ENCODE results near the gene DTHD1.

Gene DTHD1

DNA sequence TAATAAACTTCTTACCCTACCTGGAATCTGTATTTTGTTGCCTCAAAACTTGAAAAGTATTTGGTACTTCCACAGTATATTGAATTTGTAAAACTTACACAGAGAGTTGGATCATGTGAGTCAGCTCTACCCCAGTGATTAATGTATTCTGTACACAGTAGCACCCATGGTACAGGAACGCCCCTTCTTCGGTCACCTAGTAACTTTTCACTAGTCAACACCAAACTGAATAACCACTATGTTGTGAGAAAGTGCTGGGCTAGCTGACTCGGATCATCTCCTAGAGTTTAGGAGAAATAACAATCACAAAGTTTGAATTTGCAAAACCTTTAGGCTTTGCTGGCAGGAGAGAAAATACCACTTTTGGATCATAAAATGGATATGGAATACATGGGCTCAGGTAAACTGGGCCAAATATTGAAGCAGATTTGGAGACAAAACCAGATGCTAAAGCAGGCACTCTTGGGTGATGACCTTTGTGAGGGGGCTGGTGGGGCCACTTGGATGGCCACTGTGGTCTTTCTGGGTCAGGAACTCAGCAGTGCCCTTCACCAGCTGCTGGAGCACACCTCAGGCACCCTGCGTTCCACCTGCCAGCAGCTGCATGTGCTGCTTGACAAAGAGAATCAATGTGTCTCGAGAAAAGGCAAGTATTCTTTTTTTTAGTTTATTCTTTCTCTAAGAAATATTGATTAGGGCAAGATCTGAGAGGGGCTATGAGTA, at the start of gene DTHD1:
DTHD1 (plus strand) TSS at position 233 of the 723 bp plus-strand sequence; CDS start at position 376, 143 bp downstream.
- no peak for DNase-seq

DNA sequence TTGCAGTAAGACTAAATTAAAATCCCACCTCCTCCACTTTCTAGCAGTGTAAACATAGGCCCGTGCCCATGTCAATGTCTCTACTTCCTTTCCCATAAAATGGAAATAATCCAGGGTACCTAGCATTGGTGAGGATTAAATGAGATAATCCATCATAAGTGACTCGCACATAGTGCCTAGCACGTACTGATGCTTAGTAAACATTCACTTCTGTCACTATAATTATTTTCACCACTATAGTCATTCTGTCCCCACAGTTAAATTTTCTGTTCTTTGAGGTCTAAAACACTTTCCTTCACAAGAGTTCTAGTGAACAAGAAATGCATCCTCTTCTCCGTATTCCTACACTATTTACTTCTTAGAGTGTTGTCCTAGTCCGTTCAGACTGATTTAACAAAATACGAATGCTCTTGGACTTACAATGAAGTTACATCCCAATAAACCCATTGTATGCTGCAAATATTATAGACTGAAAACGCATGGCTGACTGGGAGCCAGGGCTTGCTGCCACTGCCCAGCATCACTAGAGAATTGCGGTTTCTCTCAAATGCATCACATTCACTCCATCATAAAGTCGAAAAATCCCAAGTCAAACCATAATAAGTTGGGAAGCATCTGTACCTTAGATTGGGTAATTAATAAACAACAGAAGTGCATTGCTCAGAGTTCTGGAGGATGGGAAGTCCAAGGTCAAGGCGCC, 47.7 kb upstream of the DTHD1 start:
- DNase-seq, result no peak

DNA sequence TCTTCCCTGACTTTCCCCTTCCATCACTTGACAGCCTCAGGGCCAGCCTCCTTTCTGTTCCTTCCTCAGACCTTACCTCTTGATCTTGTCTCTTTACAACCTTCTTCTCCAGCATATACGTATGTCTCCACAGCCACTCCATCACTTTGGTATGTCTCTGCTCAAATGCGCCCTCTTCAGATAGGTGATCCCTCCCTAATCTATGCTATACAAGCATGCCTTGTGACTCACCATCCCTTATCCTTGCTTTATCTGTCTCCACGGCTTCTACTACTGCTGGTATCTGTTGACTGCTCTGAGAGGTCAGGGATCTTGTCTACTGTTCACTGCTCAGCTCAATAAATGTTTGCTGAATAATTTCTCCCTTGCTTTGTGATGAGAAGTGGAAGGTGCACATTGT, 46.1 kb upstream of the DTHD1 start:
- DNase-seq, result no peak

DNA sequence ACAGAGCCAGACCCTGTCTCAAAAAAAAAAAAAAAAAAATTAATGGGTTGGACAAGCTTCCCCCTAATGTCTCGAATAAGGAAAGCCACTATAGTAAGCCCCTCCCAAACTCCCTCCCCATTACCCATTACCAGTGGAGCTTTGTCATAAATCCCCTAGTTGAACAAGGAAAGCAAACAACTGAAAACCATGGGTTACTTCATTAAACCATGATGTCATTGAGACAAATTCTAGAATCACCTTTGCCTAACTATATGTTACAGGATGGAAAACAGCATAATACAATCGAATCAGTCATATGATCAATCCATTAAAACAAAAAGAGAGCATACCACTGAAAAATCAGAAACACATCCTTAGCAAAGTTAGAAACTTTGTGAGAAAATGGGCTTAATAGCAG, 45.3 kb upstream of the DTHD1 start:
- no peak for DNase-seq

DNA sequence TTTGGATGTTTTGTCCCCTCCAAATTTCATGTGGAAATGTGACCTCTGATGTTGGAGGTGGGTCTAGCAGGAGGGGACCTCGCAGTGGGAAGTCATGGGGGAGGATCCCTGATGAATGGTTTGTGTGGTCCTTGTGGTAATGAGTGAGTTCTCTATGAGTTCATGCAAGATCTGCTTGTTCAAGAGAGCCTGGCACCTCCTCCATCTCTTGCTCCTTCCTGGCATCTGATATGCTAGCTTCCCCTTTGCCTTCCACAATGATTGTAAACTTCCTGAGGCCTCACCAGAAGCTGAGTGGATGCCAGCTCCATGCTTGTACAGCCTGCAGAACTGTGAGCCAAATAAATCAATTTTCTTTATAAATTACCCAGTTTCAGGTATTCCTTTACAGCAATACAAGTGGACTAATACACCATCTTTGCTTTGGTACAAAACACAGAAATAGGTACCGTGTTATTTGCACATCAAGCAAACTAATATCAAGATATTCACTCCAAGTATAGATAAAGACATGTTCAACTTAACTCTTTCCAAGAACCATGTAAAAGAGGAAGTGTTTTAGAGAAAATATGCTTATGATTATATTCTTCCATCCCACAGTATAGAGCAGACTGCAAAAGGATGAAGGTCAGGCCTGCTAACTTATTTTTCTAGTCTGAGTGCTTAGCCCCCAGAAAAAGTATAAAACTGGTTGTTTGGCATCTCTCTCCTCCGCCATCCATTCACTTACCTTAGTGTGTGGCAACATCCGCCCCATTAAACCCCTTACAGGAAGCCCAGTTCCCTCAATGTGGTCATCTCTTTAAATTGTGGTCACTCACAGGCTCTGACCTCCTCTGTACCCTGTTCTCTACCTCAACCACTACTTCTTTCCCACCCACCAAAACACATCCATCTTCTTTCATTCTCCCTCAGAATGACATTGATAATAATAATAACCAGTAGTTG, 43.8 kb upstream of the DTHD1 start:
- DNase-seq, result no peak

DNA sequence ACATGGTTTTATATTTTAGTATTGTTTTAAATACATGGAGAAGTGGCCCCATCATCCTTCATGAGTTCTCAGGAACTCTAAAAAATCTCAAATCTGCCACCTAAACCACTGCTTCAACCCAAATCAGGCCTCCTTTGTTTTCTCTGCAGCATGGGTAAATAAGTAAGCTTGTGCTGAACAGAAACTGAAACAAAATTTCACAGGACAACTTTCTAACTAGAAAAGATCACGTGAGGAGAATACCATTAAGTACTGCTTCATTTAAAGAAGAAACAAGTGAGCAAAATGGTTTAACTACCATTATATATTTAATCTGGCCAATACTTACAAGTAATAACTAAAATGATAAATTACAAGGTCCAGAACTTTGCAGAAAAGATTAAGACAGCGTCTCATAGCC, 39.6 kb upstream of the DTHD1 start:
- no peak for DNase-seq

DNA sequence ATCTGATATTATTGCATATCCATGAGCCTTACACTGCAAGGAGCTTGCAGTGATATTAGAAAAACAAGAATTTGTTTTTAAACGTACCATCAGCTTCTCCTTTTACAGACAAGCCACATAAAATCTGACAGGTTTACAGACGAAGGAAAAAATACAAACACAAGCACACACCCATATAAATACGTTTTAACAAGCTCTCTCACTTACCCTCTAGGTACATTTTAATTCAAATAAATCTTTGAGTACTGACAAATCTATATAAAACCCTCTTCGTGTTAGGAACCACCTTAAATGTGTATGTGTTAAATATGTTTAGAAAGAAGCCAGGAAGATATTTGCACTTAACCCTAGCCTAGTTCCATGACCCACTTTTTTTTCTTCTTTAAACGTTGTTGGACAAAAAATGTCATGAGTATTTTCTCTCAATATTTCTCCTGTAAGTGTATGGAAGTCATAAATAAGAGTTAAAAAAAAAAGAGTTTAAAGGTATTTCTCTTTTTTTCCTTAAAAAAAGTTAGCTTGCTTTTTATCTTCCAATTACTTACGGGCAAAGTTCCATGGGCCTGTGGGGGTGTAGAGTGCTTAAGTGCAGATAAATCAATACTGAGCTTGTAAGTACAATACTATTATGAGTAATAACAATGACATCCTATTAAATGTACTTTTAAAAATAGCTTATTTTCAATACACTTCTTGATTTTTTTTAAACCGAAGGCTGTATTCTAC, 38.6 kb upstream of the DTHD1 start:
- no peak for DNase-seq

DNA sequence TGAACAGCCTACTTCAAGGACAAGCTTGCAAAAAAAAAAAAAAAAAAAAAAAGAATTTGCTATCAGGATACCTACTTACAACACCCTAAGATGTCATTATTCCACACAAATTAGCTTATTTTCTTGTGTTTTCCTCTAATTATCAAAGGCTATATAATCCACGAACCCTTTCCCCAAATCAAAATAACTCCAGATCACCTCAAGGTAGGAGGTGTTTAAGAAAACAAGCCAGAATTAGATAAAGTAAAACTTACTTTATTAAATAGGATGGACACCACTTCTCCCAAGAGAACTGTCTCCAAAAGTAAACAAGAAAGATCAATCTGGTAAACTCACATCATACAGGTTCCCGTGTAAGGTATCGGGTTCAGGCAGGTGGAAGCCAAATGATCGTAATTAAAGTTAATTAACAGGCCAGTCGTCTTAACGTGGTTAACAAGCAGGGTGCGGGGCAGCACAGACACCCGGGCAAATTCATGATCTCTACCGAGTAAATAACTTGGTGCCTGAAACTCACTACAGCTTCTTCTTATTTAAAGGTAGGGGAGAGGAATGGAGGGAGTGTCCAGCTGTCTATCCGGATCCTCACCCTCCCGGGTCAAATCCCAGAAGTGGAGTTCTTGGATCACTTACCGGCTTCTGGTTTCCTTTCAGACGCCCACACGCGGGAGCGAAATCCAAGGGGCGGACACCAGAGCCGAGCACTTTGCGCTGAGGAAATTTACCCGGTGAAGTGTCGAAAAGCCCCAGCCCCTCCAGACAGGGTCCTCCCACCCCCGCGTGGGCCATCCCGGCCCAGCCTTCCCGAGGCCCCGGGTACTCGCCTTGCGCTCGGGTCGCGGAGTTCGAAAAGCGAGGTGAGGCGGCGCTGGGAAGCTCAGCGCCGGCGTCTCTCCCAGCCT, 37.8 kb upstream of the DTHD1 start:
- no peak for DNase-seq

DNA sequence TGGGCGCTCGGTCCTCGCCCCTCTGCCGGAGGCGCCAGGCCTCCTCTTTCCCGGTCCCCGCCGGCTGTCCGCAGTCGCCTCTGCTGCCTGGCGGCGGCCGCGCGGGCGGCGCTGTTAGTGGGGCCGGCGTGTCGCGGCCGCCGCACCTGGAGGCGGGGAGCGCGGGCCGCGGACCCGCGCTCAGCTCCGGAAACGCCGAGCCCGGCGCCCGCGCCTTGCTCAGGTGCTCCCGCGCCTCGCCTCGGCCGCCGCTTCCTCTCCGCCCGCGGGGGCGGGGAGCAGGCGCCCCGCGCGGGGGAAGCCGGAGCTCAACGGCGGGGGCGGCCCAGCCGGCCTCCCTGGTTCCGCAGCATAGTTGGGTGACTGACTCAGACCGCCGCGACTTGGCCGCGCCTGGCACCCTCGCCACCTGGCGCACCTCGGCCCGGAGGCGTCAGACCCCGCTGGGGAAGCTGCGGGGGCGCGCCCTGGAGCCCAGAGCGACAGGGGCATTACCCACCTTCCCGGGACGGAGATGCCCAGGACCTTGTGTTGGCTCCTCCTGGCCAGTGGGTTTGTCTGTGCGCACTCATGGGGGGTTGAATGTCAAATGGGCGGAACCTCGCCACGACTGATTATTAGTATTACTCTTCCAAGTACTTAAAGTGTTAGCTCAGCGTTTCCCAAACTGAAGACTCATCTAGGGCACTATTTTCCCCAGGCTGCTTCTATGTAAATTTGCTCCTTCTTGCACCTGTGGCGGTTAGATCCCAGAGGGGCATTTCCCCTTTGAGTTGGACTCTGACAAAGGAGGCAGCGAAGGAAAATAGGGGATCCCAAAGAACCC, 36.9 kb upstream of the DTHD1 start, which contains the start of gene ARAP2:
ARAP2 (minus strand) TSS at position 258 of the 826 bp plus-strand sequence. CDS start 15,028 bp downstream, outside the sequence.
- no peak for DNase-seq

DNA sequence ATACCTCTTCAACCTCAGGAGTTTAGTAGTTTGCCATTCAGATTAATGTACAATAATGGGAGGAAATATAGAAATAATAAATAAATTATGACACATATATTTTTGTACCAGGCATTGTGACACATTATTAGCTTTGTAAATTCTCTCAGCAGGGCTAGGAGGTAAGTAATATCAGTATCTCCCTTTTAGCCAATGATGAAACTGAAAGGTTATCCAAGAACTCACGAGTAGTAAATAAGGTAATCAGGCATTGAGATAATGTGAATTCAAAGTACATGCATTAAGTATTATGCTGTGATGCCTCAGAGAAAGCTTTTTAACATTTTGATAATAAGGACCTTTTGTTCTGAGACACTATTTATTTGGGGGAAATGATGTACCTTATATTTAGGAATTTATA, 31.8 kb upstream of the DTHD1 start:
- DNase-seq, result no peak

DNA sequence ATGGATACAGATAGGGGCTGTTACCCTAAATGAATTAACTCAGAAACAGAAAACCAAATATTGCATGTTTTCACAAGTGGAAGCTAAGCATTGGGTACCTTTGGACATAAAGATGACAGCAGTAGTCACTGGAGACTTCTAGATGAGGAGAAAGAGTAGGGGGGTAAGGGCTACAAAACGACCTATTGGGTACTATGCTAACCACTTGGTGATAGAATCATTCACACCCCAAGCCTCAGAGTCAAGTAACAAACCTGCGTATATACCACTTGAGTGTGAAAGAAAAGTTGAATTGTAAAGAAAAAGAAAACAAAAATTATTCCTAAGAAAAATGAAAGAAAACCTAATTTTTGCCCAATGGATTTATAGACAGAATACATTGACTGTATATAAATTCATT, 29.4 kb upstream of the DTHD1 start:
- no peak for DNase-seq

DNA sequence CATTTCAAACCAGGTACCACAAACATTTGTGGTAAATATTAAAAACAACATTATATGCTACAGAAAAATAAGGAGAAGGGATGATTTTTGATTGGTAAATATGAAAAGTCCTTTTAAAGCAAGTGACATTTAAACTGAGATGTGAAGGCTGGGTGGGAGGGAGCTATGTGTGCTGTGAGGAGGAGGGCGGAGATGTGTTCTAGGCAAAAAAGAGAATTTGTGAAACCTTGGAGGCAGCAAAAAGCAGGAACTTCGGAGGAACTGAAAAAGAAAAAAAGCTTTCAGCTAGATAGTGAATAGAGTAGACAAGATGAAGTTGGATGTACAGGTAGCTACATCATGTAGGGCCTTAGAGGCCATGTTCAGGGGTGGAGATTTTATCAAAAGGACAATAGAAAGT, 27.0 kb upstream of the DTHD1 start:
- DNase-seq, result no peak

DNA sequence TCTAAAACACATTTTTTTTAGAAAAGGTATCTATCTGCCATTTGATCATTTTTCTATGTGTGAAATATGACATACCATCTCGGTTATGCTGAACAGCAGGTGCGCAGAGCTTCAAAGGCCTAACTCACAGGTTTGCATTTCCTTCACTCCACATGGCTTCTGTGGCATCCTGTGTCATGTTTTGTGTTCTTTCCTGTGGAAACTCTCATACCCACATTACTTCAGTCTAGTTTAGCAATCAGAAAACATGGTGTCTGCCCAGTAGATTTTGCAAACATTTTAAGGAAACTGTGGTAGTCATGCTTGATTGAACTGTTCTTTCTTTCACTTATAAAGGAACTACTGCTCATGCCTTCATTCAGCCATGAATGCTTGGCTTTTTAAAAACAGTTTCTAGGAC, 25.8 kb upstream of the DTHD1 start:
- DNase-seq, result no peak

DNA sequence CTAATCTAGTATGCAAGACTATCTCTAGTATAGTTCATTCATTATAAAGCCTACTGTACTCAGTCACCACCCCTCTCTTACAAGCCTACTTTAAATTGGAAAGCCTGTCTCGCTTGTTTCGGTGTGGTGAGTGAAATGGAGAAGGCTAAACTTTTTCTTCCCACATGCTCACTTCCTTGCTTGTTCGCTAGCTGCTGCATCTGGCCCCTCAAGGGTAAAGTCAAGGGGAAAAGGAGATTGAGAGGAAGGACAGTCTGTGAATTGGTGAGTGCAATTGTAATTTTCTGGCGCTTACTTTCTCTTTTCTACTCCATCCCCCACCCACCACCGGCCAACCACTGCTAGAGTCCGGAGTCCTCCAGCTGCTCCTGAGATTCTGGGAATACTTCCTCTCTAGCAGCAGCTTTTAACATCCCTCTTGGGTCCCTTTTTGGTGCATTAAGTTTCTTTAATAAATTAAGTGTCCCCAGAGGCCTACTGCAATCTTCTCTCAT, 25.0 kb upstream of the DTHD1 start:
- no peak for DNase-seq

DNA sequence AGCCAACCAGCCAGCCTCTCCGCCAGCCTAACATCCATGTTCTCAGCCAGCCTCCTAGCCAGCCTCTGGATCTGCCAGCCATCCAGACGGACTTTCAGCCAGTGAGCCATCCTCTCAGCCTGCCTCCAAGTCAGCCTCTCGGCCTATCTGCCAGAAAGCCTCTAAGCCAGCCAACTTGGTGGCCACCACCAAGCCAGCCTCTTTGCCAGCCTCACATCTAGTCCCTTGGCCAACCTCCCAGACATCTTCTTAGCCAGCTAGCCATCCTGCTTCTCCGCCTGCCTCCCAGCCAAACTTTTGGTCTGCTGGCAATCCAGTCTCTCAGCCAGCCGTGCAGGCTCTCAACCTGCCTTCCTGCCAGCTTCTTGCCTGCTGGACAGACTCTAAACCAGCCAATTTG, 20.7 kb upstream of the DTHD1 start:
- DNase-seq, result no peak

DNA sequence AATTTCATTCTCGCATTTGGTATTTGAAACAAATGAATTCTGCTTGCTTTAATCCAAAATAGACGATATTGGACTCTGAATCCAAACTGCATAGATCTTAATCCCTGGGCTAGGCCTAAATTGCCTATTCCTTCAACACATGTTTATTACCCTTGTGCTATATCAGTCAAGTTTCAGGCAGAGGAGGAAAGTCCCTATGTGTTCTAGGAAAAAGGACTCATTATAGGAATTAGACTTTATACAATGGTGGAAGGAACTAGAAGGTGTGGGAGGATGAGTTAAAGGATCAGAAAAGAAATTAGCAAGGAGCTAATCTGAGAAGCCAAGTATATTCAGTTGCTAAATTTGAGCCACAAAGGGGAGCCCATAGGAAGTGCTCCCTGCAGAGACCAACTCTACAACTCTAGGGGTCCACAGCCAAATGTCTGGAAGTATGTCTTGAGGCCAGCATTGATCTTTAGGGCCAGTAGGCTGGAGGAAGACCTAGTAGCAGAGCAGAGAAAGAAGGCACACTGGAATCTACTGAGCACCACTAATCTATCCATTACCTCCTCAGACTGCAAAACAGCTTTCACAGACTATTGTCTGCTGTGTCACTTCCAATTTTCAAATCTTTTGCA, 17.1 kb upstream of the DTHD1 start:
- DNase-seq, result no peak

DNA sequence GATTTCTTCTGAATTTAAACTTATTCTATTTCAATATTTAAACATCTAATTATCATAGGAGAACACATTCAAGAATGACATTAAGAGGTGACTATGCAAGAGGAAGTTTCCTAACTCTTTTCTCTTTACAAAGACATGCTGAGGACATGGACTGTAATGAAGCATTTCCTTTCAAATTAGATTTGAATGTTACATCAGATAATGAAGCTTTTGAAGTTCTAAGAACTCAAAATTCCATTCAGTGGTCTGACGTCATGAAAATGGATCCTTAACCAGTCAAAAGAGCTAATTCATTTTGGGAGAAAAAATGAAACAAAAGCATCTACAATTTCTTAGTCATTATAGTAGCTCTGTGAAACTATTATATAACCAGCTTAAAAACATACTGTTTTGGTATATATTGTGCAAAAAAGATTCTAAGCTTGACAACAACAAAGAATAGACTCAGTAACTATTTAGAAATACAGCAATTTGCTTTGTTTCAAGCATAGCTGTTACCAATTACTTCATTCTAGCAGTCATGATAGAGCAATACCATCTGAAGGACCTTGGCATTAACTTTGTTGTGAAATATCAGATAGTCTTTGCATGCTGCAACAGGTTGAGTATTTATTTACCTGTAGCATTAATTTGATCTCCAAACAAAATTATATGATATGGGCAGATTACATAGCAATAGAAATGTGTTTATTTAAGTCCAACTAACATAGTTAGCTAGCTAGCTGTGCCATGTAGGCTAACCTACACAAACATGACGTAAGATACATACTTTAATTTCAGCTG, 13.7 kb upstream of the DTHD1 start:
- DNase-seq, result no peak

DNA sequence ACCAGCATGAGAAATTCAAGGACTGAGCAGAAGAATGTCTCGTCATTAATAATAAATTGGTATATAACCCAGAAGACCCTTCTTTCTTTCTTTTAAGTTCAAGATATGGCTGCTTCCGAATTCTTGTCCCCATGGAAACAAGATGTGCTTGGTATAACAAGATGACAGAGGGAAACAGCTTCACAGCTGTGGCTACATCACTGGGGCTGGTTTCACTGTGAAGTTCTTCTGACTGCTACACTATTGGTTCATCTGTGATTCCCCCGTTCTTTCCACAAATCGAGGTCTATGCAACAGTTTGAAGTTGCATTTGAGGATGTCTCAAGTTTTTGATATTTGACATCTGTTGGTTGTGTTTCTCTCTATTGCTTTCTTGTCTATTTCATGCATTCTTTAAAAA, 12.3 kb upstream of the DTHD1 start:
- DNase-seq, result no peak

DNA sequence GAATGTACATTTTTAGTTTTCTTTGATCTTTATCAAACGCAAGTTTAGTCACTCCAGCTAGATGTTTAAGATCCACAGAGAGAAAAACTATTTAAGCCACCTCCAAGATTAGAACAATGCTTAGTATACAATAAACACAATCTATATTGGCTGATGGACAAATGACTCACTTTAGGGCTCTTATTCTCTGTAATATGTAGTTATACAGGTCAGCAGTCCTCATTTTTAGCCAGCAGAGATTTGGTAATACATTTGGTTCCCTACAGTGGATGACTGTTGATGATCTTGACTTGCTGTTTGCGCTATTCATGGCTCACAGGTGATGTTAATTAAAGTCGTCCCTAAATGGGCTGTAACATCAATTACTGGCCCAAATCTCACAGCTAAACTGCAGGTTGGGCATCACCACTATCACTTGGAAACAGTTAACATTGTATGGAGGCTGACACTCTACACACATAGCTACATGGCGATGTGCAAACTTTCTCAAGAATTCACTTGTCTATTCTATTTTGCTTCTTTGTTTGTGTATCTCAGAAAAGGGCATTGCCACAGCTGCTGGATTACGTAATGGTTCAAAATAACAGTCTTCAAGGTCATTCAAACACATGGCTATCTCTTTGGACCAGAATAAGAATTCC, 11.8 kb upstream of the DTHD1 start:
- DNase-seq, result no peak

Data from DMS 273 treated with DMSO at 0.1 percent for 48 hours (cell line).